ENCODE measurements around the gene PSG1. TPM values are rescaled to one million over a fixed set of nuclear protein-coding genes. Genes with fewer than 3 reads are reported as not detected.

The PSG1 gene
- not detected in 2 replicates for total RNA-seq

DNA sequence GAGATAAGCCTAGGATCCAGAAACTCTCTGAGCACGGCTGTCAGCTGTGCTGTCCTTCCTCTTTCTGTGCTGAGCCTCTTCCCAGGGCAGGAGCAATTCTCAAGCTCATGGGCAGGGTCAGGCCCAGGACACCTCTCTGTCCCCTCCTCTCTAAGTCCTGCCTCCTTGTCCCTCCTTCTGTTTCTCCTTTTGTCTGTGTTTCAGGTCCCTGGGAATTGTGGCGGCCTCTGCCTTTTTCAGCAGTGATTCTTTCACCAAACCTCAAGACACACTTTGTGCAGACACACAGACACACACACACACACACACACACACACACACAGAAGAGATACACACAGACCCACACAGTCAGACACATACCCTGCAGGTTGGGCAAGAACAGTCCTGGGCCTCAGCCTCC is at the start of gene PSG1:
TSS of gene PSG1 (minus strand) at position 101 of the 400 bp plus-strand sequence. CDS start 132 bp downstream, outside the sequence.

DNA sequence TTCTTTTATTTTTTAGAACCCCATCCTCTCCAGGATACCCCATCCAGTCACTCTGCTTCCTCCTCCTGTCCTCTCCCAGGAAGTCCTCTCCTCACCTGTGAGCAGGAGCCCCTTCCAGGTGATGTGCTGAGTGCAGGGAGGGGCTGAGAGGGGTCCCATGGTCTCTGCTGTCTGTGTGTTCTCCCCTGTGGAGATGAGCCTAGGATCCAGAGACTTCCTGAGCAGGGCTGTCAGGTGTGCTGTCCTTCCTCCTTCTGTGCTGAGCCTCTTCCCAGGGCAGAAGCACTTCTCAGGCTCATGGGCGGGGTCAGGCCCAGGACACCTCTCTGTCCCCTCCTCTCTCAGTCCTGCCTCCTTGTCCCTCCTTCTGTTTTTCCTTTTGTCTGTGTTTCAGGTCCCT is 38.1 kb upstream of the PSG1 start, which contains the start of gene PSG6:
TSS of gene PSG6 (minus strand) at position 261 of the 400 bp plus-strand sequence. CDS start at position 159, 102 bp downstream.

Other genes with a start within 250 kb of the PSG1 start
- not detected in 2 replicates for gene PSG3, start 139.2 kb downstream of the PSG1 start, total RNA-seq
- not detected in 2 replicates for gene PSG8, start 114.0 kb downstream of the PSG1 start, total RNA-seq
- not detected in 2 replicates for gene PSG6, start 38.2 kb upstream of the PSG1 start, total RNA-seq
- not detected in 2 replicates for gene PSG7, start 57.5 kb upstream of the PSG1 start, total RNA-seq
- gene PSG11, start 146.8 kb upstream of the PSG1 start, total RNA-seq, result not detected in 2 replicates
- gene PSG2, start 203.0 kb upstream of the PSG1 start, total RNA-seq, result not detected in 2 replicates

Data from mesangial cell (primary cell).